Mucosa of gallbladder (tissue), 1 donor: ENCODE data around the gene SREK1. TPM values are rescaled to one million over a fixed set of nuclear protein-coding genes. Genes with fewer than 3 reads are reported as not detected.
"Not testable (repeated sequence)": the region's sequence is repeated elsewhere in the genome, so short reads cannot be mapped to it uniquely, and the experiment has no call there.

Experiments used
- DNase-seq: peaks from one replicate; pipeline ENCODE4 v3.0.0-alpha.2; 2020; ENCODE audit warnings: low spot score
- total RNA-seq: library from RNA; stranded (reverse); gene quantifications from one replicate; pipeline ENCODE4 v1.2.1, GENCODE V29; 2021
- donor health status: DM: no; HTN: no; CAD: no.

Gene SREK1
- total RNA-seq, 1 donor from 2014 or later, result 54.1 TPM

DNA sequence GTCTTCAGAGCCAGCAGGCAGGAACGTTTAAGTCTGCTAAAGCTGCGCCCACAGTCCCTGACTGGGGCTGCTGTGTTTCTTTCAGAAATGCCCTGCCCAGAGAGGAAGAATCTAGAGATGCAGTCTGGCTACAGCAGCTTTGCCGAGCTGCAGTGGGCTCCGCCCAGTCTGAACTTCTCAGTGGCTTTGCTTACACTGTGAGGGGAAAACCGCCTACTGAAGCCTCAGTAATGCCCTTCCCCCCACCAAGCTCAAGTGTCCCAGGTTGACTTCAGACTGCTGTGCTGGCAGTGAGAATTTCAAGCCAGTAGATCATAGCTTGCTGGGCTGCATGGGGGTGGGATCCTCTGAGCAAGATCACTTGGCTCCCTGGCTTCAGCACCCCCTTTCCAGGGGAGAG is 78.4 kb downstream of the SREK1 start:
- no peak for DNase-seq

DNA sequence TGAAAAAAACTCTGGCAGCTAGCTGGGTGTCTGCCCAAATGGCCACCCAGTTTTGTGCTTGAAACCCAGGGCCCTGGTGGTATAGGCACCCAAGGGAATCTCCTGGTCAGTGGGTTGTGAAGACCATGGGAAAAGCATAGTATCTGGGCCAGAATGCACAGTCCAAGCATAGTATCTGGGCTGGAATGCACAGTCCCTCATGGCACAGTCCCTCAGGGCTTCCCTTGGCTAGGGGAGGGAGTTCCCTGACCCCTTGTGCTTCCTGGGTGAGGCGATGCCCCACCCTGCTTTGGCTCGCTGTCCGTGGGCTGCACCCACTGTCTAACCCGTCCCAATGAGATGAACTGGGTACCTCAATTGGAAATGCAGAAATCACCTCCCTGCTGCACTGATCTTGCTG is 78.8 kb downstream of the SREK1 start:
- DNase-seq, result not testable (repeated sequence)

DNA sequence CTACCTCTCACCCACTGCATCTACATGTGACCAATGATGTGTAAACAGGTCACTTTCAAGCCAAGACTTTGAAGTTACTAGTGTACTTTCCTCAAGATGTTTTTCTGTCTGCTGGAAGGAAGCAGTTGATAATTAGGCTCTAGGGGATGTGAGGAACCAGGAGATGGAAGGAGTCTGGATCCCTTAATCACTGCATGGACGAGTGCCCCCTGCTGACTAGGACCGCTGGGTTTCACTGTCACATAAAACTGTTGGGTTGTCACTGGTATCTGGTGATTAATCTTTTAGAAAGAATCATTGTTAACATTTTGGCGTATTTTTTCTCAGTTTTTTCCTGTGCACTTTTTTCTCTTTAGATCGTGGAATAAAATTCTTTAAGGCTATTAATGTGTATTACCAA is 79.5 kb downstream of the SREK1 start:
- DNase-seq, result no peak

DNA sequence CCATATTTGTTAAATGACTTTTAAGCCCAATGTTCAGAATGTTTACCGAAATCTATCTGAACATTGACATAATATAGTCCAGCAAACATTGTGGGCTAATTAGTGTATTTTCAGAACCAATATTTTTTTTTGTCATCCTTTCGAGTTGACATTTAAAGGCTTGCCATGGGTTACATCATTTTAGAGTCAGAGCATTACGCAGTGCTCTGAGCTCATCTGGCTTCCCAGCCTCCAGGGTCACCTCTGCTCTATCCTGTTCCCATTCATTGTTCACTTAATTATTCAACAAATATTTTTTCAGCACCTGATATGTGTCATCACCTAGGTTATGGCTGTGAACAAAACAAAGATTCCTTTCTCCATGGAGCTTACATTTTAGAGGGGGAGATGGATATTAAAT is 80.2 kb downstream of the SREK1 start:
- no peak for DNase-seq

DNA sequence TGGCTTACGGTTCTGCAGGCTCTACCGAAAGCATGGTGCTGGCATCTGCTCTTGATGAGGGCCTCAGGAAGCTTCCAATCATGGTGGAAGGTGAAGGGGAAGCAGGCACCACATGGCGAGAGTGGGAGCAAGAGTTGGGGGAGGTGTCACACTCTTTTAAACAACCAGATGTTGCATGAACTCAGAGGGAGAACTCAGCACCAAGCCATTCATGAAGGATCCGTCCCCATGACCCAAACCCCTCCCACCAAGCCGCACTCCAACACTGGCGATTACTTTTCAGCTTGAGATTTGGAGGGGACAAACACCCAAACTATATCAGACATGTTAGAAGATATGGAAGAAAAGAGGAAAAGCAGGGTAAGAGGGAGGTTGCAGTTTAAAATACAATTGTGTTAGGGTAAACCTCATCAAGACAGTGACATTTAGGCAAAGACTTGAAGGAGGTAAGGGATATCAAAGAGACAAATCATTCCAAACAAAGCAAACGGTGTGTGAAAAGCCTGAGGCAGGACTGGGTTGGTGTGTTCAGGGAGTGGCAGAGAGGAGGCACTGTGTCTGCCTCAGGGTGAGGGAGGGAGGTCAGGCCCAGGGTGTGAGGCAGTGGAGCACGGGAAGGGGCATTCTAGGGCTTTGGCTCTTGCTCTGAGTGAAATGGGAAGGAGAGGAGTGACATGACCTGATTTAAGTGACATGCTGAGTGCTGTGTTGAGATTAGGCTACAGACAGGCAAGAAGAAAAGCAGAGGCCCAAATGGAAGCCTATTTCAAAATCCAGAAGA is 80.9 kb downstream of the SREK1 start:
- DNase-seq, result no peak

DNA sequence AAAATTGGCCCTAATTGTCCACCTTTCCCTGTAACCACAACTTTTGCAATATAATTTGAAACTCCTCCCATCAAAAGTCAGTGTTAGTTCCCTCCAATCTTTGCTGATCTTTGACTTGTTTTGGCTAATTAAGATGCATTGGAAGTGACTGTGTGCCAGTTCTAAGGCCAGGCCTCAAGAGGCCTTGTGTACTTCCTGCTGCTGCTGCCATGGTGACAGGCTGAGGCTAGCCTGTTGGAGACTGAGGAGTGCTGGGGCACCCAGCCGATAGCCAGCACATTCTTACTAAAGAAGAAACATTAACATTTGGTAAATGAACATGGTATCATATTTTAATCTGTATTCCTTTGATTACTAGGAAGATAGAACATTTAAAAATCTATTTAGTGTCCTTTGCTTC is 86.5 kb downstream of the SREK1 start:
- no peak for DNase-seq

DNA sequence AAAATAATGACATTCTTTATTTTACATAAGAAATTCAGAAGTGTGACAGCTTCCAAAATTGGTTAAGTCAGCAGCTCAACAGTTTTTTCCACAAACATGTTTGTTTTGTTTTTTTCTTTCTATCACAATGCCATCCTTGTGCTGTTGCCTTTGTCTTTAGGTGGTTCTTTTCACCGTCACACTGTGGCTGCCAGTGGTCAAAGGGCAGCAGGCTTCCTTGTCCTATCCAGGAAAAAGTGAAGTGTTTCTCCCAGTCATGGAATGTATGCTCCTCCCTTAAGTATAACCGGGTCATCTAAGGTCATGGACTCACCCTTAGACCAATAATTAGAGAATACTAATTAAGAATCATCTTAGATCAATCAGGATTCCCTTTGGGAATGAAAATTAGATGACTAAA is 87.4 kb downstream of the SREK1 start:
- no peak for DNase-seq

DNA sequence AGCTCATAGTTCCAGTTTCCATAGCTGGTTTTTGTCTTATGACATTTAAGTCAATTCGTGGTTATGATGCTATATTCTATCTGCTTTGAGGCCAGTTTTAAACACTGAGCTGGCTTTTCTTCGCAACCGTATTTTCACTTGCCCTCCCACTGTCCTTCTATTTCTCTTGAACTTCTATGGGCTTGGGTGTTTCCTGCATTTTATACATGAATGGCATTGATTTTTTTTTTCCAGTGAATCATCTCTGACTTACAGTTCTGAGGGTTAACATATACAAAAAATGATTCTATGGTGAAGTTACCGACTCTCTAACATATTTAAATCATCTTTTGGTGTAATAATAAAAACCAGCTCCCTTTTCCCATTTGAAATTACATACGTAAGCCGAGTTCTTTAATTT is 88.2 kb downstream of the SREK1 start:
- DNase-seq, result no peak

DNA sequence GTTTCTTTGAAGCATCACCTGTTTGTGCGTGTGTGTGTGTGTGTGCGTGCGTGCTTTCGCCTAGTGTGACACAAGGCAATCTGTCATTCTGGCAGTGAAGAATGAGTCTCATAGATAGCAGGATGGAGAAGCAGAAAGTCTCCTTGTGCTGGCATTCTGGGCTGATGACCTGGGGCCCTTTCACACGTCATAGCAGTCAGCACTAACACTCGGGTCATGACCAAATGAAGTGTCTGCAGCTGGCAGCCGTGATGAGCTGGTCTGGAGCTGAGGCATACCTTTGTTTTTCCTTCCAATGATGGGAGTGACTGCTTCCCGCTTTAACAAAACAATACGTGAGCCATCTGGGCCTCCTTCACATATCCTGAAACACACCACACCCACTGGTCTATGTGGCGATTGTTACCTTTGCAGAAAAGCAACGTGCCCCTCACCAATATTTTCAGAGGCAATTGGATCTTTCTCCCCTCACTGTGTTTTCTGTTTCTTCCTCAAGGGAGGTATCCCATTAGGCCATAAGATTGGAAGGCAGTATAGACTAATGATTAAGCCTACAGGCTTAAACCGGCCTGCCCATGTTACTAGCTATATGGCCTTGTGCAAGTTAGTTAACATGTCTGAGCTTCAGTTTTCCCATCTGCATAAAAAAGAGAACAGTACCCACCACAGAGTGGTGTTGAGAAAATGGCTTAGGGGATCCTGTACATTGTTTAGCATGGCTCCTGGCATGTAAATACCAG is 88.8 kb downstream of the SREK1 start:
- no peak for DNase-seq

Other genes starting within 250 kb of the SREK1 start
- gene ERBIN, start 217.7 kb upstream of the SREK1 start, total RNA-seq, result 84.0 TPM